ENCODE measurements around the gene TSN. TPM values are rescaled to one million over a fixed set of nuclear protein-coding genes. Genes with fewer than 3 reads are reported as not detected.
"Not testable (repeated sequence)": the region's sequence is repeated elsewhere in the genome, so short reads cannot be mapped to it uniquely, and the experiment has no call there.

Gene TSN
- total and polyA plus RNA-seq, 2 experiments from 2014 or later = 62.5 to 94.8 TPM

- no peaks in the 10 kb centered on the region for H3K79me2 ChIP-seq (replicated peaks; ENCODE audit: insufficient read depth)
- H3K27me3 ChIP-seq (ENCODE audit: insufficient read depth) = no peaks in the 10 kb centered on the region
- H3F3A ChIP-seq (replicated peaks; ENCODE audit: low read depth) = no peaks in the 10 kb centered on the region
- Mint-ChIP-seq H3K4me3 (no peak overlapping the region), H3K36me3 (ENCODE audit: low read depth) (no peaks in the 10 kb centered on the region; the same call in 2 of the 3 replicates), H3K4me1 (peaks cover 24% of the 10 kb centered on the region), H3K9me3 (no peaks in the 10 kb centered on the region), H3K27ac (no peak overlapping the region), H3K27me3 (ENCODE audit: insufficient read depth, low read depth, poor library complexity) (no peaks in the 10 kb centered on the region)
- no peak for TF ChIP-seq REST (IDR thresholded peaks at IDR 0.05; ENCODE audit: unreplicated experiment)
- TF ChIP-seq, protein P1, sequence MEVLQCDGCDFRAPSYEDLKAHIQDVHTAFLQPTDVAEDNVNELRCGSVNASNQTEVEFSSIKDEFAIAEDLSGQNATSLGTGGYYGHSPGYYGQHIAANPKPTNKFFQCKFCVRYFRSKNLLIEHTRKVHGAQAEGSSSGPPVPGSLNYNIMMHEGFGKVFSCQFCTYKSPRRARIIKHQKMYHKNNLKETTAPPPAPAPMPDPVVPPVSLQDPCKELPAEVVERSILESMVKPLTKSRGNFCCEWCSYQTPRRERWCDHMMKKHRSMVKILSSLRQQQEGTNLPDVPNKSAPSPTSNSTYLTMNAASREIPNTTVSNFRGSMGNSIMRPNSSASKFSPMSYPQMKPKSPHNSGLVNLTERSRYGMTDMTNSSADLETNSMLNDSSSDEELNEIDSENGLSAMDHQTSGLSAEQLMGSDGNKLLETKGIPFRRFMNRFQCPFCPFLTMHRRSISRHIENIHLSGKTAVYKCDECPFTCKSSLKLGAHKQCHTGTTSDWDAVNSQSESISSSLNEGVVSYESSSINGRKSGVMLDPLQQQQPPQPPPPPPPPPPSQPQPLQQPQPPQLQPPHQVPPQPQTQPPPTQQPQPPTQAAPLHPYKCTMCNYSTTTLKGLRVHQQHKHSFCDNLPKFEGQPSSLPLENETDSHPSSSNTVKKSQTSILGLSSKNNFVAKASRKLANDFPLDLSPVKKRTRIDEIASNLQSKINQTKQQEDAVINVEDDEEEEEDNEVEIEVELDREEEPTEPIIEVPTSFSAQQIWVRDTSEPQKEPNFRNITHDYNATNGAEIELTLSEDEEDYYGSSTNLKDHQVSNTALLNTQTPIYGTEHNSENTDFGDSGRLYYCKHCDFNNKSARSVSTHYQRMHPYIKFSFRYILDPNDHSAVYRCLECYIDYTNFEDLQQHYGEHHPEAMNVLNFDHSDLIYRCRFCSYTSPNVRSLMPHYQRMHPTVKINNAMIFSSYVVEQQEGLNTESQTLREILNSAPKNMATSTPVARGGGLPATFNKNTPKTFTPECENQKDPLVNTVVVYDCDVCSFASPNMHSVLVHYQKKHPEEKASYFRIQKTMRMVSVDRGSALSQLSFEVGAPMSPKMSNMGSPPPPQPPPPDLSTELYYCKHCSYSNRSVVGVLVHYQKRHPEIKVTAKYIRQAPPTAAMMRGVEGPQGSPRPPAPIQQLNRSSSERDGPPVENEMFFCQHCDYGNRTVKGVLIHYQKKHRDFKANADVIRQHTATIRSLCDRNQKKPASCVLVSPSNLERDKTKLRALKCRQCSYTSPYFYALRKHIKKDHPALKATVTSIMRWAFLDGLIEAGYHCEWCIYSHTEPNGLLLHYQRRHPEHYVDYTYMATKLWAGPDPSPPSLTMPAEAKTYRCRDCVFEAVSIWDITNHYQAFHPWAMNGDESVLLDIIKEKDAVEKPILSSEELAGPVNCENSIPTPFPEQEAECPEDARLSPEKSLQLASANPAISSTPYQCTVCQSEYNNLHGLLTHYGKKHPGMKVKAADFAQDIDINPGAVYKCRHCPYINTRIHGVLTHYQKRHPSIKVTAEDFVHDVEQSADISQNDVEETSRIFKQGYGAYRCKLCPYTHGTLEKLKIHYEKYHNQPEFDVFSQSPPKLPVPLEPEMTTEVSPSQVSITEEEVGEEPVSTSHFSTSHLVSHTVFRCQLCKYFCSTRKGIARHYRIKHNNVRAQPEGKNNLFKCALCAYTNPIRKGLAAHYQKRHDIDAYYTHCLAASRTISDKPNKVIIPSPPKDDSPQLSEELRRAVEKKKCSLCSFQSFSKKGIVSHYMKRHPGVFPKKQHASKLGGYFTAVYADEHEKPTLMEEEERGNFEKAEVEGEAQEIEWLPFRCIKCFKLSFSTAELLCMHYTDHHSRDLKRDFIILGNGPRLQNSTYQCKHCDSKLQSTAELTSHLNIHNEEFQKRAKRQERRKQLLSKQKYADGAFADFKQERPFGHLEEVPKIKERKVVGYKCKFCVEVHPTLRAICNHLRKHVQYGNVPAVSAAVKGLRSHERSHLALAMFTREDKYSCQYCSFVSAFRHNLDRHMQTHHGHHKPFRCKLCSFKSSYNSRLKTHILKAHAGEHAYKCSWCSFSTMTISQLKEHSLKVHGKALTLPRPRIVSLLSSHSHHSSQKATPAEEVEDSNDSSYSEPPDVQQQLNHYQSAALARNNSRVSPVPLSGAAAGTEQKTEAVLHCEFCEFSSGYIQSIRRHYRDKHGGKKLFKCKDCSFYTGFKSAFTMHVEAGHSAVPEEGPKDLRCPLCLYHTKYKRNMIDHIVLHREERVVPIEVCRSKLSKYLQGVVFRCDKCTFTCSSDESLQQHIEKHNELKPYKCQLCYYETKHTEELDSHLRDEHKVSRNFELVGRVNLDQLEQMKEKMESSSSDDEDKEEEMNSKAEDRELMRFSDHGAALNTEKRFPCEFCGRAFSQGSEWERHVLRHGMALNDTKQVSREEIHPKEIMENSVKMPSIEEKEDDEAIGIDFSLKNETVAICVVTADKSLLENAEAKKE (CRISPR knock-in tag; IDR thresholded peaks at IDR 0.05) = no peak
- TF ChIP-seq EZH2 (IDR thresholded peaks at IDR 0.05; ENCODE audit: low read depth, unreplicated experiment) = no peak
- TF ChIP-seq ZNF114 (CRISPR knock-in tag; IDR thresholded peaks at IDR 0.05) = no peak
- TF ChIP-seq JUNB (IDR thresholded peaks at IDR 0.05; ENCODE audit: unreplicated experiment) = no peak
- DNase-seq (ENCODE audit: low spot score) (no peak), ATAC-seq (peak; percentile 48)
- H3K9me2 ChIP-seq (ENCODE audit: insufficient read depth) = no peaks in the 10 kb centered on the region
- H3K4me2 ChIP-seq = no peak overlapping the region
- H2AFZ ChIP-seq = peak overlapping the region; percentile 80; the same call in 1 of the 2 replicates
- no peaks in the 10 kb centered on the region for H4K20me1 ChIP-seq (replicated peaks; ENCODE audit: insufficient read depth)
- no peak overlapping the region for H3K27ac ChIP-seq (ENCODE audit: low read depth)
- H3K4me3 ChIP-seq = no peak overlapping the region
- H3K36me3 ChIP-seq (ENCODE audit: insufficient read depth) = no peaks in the 10 kb centered on the region; the same call in 1 of the 2 replicates
- H3K4me1 ChIP-seq (ENCODE audit: insufficient read depth) = no peaks in the 10 kb centered on the region; the same call in 1 of the 2 replicates
Measured at GRCh38 chr2:121710470-121711170, 44.8 kb upstream of the TSN start.

DNA sequence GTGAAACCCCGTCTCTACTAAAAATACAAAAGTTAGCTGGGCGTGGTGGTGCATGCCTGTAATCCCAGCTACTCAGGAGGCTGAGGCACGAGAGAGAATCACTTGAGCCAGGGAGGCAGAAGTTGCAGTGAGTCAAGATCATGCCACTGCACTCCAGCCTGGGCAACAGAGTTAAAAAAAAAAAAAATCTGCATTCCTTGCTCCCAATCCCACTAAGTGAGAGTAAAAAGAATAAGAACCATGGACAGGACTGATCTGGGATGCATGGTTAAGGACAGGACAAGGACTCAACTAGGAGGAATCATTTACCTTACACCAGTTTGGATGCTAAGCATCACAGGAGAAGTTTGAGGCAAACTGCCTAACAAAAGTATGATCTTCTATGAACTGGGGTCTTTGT, 44.0 kb upstream of the TSN start:
- H3K4me2 ChIP-seq; H3K4me3 ChIP-seq; H3K79me2 ChIP-seq (replicated peaks; ENCODE audit: insufficient read depth); H4K20me1 ChIP-seq (replicated peaks; ENCODE audit: insufficient read depth); H3K9me2 ChIP-seq (ENCODE audit: insufficient read depth); H3K36me3 Mint-ChIP-seq (ENCODE audit: low read depth); H2AFZ ChIP-seq; H3F3A ChIP-seq (replicated peaks; ENCODE audit: low read depth); H3K36me3 ChIP-seq (ENCODE audit: insufficient read depth); H3K27me3 ChIP-seq (ENCODE audit: insufficient read depth); H3K4me1 ChIP-seq (ENCODE audit: insufficient read depth); H3K9me3 Mint-ChIP-seq; H3K4me3 Mint-ChIP-seq; H3K27ac Mint-ChIP-seq; DNase-seq (ENCODE audit: low spot score); H3K27ac ChIP-seq (ENCODE audit: low read depth); ATAC-seq; H3K27me3 Mint-ChIP-seq (ENCODE audit: insufficient read depth, low read depth, poor library complexity): not testable (repeated sequence)
- H3K4me1 Mint-ChIP-seq = peaks cover 24% of the 10 kb centered on the region

Measured in GM23338 (cell line).